OCI-LY3 (cell line): ENCODE results near the gene CYS1.

Source experiments
- H2AFZ ChIP-seq: fragments of 200-600, 300-600 bp; shearing (Covaris generic); 2 replicates; pipeline ENCODE4 v1.6.0; 2014; ENCODE audit warnings: antibody characterized with exemption, low read depth, low read length
- H3K27ac ChIP-seq: fragments of 200-600, 300-600 bp; sonication (generic); 2 replicates; pipeline ENCODE4 v1.5.1; 2014; ENCODE audit warnings: mild to moderate bottlenecking, low read length, moderate library complexity, mixed read lengths
- H3K27me3 ChIP-seq: fragments of 200-600, 300-600 bp; sonication (generic); 2 replicates; pipeline ENCODE4 v1.6.1; 2014; ENCODE audit warnings: low read depth, low read length, mixed read lengths
- H3K36me3 ChIP-seq: fragments of 200-600, 300-600 bp; sonication (generic); replicated peaks from 2 replicates; pipeline ENCODE3; 2014; ENCODE audit warnings: low read depth, low read length, mixed read lengths
- H3K4me1 ChIP-seq: fragments of 300-600, 200-600 bp; sonication (generic); 2 replicates; pipeline ENCODE4 v1.6.1; 2014; ENCODE audit warnings: low read length, mixed read lengths
- H3K4me2 ChIP-seq: fragments of 200-600, 300-600 bp; sonication (generic); 2 replicates; pipeline ENCODE4 v1.6.1; 2014; ENCODE audit warnings: low read length, mixed read lengths
- H3K4me3 ChIP-seq: fragments of 300-600, 200-600 bp; sonication (generic); 2 replicates; pipeline ENCODE4 v1.5.1; 2014; ENCODE audit warnings: antibody characterized with exemption, mild to moderate bottlenecking, low read length, moderate library complexity
- H3K79me2 ChIP-seq: fragments of 300-600, 200-600 bp; shearing (Covaris generic); 2 replicates; pipeline ENCODE4 v1.6.1; 2014; ENCODE audit warnings: mild to moderate bottlenecking, low read length, mixed read lengths
- H3K9ac ChIP-seq: fragments of 300-600, 200-600 bp; shearing (Covaris generic); 2 replicates; pipeline ENCODE4 v1.6.0; 2014; ENCODE audit warnings: mild to moderate bottlenecking, low read length, moderate library complexity
- H3K9me3 ChIP-seq: fragments of 200-600, 300-600 bp; shearing (Covaris generic); 2 replicates; pipeline ENCODE4 v1.6.1; 2014; ENCODE audit warnings: low read length, mixed read lengths; ENCODE audit not compliant: insufficient read depth
- H4K20me1 ChIP-seq: fragments of 200-600, 300-600 bp; sonication (generic); 2 replicates; pipeline ENCODE4 v1.6.1; 2016; ENCODE audit warnings: low read length, mixed read lengths; ENCODE audit not compliant: insufficient read depth
- EZH2phosphoT487 ChIP-seq: fragments of 200-600 bp; shearing (Covaris generic); IDR thresholded peaks from 2 replicates; pipeline ENCODE4 v1.6.1; 2018; ENCODE audit warnings: antibody characterized with exemption, mixed run types, low read depth
- TF ChIP-seq, protein P1 (sequence below): fragments of 200-600, 300-600 bp; sonication (generic); IDR thresholded peaks from 2 replicates; pipeline ENCODE4 v1.5.1; 2014; ENCODE audit warnings: antibody characterized with exemption, low read length, low read depth

CYS1 gene

GRCh38 chr2:10059552-10060335 is 20.5 kb downstream of the CYS1 start:
- Histone ChIP-seq H3K36me3 (no peaks in the 10 kb centered on the region), H3K4me1 (no peaks in the 10 kb centered on the region), H3K27me3 (0 out of 2 replicates have a peak, but pooled peaks cover 3% of the 10 kb centered on the region), H3K4me3 (no peak overlapping the region), H3K27ac (no peak overlapping the region), H2AFZ (no peak overlapping the region), H3K9ac (no peak overlapping the region), H3K4me2 (no peak overlapping the region), H3K9me3 (no peaks in the 10 kb centered on the region), H4K20me1 (no peaks in the 10 kb centered on the region), H3K79me2 (no peaks in the 10 kb centered on the region)
- TF ChIP-seq, protein P1, sequence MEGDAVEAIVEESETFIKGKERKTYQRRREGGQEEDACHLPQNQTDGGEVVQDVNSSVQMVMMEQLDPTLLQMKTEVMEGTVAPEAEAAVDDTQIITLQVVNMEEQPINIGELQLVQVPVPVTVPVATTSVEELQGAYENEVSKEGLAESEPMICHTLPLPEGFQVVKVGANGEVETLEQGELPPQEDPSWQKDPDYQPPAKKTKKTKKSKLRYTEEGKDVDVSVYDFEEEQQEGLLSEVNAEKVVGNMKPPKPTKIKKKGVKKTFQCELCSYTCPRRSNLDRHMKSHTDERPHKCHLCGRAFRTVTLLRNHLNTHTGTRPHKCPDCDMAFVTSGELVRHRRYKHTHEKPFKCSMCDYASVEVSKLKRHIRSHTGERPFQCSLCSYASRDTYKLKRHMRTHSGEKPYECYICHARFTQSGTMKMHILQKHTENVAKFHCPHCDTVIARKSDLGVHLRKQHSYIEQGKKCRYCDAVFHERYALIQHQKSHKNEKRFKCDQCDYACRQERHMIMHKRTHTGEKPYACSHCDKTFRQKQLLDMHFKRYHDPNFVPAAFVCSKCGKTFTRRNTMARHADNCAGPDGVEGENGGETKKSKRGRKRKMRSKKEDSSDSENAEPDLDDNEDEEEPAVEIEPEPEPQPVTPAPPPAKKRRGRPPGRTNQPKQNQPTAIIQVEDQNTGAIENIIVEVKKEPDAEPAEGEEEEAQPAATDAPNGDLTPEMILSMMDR: no peak
- TF ChIP-seq EZH2phosphoT487: no peak

DNA sequence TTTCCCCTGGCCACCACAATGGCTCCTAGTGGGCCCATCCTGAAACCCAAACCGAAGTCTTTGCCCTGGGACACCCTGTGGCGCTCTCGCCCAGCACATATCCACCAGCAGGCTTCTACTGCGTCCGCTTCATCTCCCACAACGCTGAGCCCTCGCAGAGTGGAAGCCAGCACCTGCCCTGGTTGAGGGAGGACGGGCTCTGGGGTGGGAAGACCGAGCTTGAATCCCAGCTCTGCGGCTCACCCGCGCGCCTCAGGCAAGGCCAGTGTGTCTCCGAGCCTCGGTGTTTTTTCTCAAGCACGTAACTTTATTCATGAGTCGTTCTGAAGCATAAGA is 21.2 kb downstream of the CYS1 start:
- Histone ChIP-seq H3K4me2 (no peak overlapping the region), H3K79me2 (no peaks in the 10 kb centered on the region), H3K27ac (no peak overlapping the region), H4K20me1 (no peaks in the 10 kb centered on the region), H3K27me3 (0 out of 2 replicates have a peak, but pooled peaks cover 3% of the 10 kb centered on the region), H3K4me1 (no peaks in the 10 kb centered on the region), H3K36me3 (no peaks in the 10 kb centered on the region), H3K4me3 (no peak overlapping the region), H3K9me3 (no peaks in the 10 kb centered on the region), H3K9ac (no peak overlapping the region), H2AFZ (no peak overlapping the region)
- TF ChIP-seq, protein P1: no peak
- TF ChIP-seq EZH2phosphoT487: no peak

- no peaks in the 10 kb centered on the region for H3K9me3 ChIP-seq
- no peak overlapping the region for H2AFZ ChIP-seq
- no peaks in the 10 kb centered on the region for H3K79me2 ChIP-seq
- H3K4me1 ChIP-seq: no peaks in the 10 kb centered on the region
- no peak overlapping the region for H3K4me3 ChIP-seq
- no peak overlapping the region for H3K9ac ChIP-seq
- no peak for TF ChIP-seq EZH2phosphoT487
- TF ChIP-seq, protein P1: no peak
- 0 out of 2 replicates have a peak, but pooled peaks cover 3% of the 10 kb centered on the region for H3K27me3 ChIP-seq
- H4K20me1 ChIP-seq: no peaks in the 10 kb centered on the region
- no peak overlapping the region for H3K4me2 ChIP-seq
- no peaks in the 10 kb centered on the region for H3K36me3 ChIP-seq
- H3K27ac ChIP-seq: no peak overlapping the region
Measured at GRCh38 chr2:10058251-10059015, 21.8 kb downstream of the CYS1 start.
